B cell (primary cell): ENCODE measurements around the gene CBFB. TPM values are rescaled to one million over a fixed set of nuclear protein-coding genes. Genes with fewer than 3 reads are reported as not detected.
"Not testable (repeated sequence)": the region's sequence is repeated elsewhere in the genome, so short reads cannot be mapped to it uniquely, and the experiment has no call there.

Experiments
- ATAC-seq: fragments of 200-7000 bp; cut with Tn5 transposase; one replicate; pipeline ENCODE4 v1.10.0; 2021; ENCODE audit warnings: low read depth, mild to moderate bottlenecking, moderate number of reproducible peaks, moderate library complexity
- CTCF ChIA-PET: fragments of 350-600 bp; sonication (Branson Sonifier 250); formaldehyde crosslinking; loops from one replicate; lab custom pipeline; 2021; ENCODE audit warnings: antibody characterized with exemption, inconsistent platforms; lab: Charles Lee
- POLR2A ChIA-PET: fragments of 350-600 bp; sonication (Branson Sonifier 250); formaldehyde crosslinking; loops from one replicate; lab custom pipeline; 2021; ENCODE audit warnings: antibody characterized with exemption; lab: Charles Lee
- DNase-seq: peaks from one replicate; pipeline ENCODE4 v3.0.0; 2013
- H2AFZ ChIP-seq: 2 replicates; pipeline ENCODE4 v1.6.1; 2012; ENCODE audit warnings: mild to moderate bottlenecking, low read depth, low read length; ENCODE audit not compliant: insufficient read depth, poor library complexity, severe bottlenecking
- H3K27ac ChIP-seq, 2 donors: 1 replicate in 1 of 2; 2 replicates in 1 of 2; pipeline ENCODE4 v1.5.1; 2012 to 2013; ENCODE audit warnings: low read length in 2 of 2, mild to moderate bottlenecking in 2 of 2, moderate library complexity in 1 of 2
- H3K27me3 ChIP-seq, 4 experiments: fragments of 200-600 bp in 1 of 4; sonication (generic) in 1 of 4; replicated peaks in 1 of 4; 1 replicate in 2 of 4; 2 replicates in 2 of 4; pipeline versions ENCODE4 v1.6.1 to v1.7.0; 2013 to 2016; ENCODE audit warnings: low read length in 3 of 4, mild to moderate bottlenecking in 2 of 4, mixed read lengths in 1 of 4, moderate library complexity in 1 of 4; ENCODE audit not compliant: insufficient read depth in 4 of 4, control insufficient read depth in 3 of 4; ENCODE audit errors: control extremely low read depth in 1 of 4
- H3K36me3 ChIP-seq, 2 experiments: replicated peaks in 1 of 2; 1 replicate in 1 of 2; 2 replicates in 1 of 2; pipeline versions ENCODE4 v1.6.1 to v1.7.1; 2013; ENCODE audit warnings: low read length in 1 of 2; ENCODE audit not compliant: insufficient read depth in 2 of 2, control insufficient read depth in 1 of 2; ENCODE audit errors: control extremely low read depth in 1 of 2, extremely low read depth in 1 of 2
- H3K4me1 ChIP-seq, 2 donors: fragments of 200-600 bp in 1 of 2; sonication (generic) in 1 of 2; 1 replicate in 1 of 2; 2 replicates in 1 of 2; pipeline versions ENCODE4 v1.5.1 to v1.6.1; 2013 to 2017; ENCODE audit warnings: low read length in 2 of 2; ENCODE audit not compliant: control insufficient read depth in 2 of 2, insufficient read depth in 2 of 2
- H3K4me2 ChIP-seq: replicated peaks from 2 replicates; pipeline ENCODE3; 2012; ENCODE audit warnings: mild to moderate bottlenecking, low read depth, low read length; ENCODE audit not compliant: poor library complexity, severe bottlenecking
- H3K4me3 ChIP-seq, 5 experiments: fragments of 200-600 bp in 1 of 5; sonication (generic) in 1 of 5; 1 replicate in 3 of 5; 2 replicates in 2 of 5; pipeline versions ENCODE4 v1.5.1 to v1.7.0; 2011 to 2016; ENCODE audit warnings: low read length in 4 of 5, mild to moderate bottlenecking in 4 of 5, low read depth in 2 of 5, control low read depth in 1 of 5, moderate library complexity in 1 of 5; ENCODE audit not compliant: insufficient read depth in 1 of 5; ENCODE audit errors: control extremely low read depth in 1 of 5, extremely low read depth in 1 of 5
- H3K79me2 ChIP-seq: fragments of 200-600 bp; sonication (generic); one replicate; pipeline ENCODE4 v1.6.0; 2016; ENCODE audit warnings: low read length; ENCODE audit not compliant: control insufficient read depth, insufficient read depth
- H3K9ac ChIP-seq: fragments of 200-600 bp; sonication (generic); 2 replicates; pipeline ENCODE4 v1.6.1; 2017; ENCODE audit warnings: mild to moderate bottlenecking, low read length, moderate library complexity
- H3K9me3 ChIP-seq, 3 donors: one replicate each; pipeline versions ENCODE4 v1.6.1 to v1.7.1; 2013; ENCODE audit warnings: low read length in 2 of 3; ENCODE audit not compliant: control insufficient read depth in 2 of 3, insufficient read depth in 1 of 3; ENCODE audit errors: control extremely low read depth in 1 of 3
- H4K20me1 ChIP-seq: 2 replicates; pipeline ENCODE4 v1.6.0; 2012; ENCODE audit warnings: mild to moderate bottlenecking, low read length; ENCODE audit not compliant: insufficient read depth, control insufficient read depth, poor library complexity, severe bottlenecking
- H3K27ac Mint-ChIP-seq: one replicate; pipeline ENCODE4 v1.8.0; 2021; ENCODE audit warnings: mixed read lengths
- H3K27me3 Mint-ChIP-seq: one replicate; pipeline ENCODE4 v1.8.0; 2021; ENCODE audit warnings: mixed read lengths
- H3K4me1 Mint-ChIP-seq: one replicate; pipeline ENCODE4 v1.8.0; 2021; ENCODE audit warnings: mixed read lengths
- H3K4me3 Mint-ChIP-seq: one replicate; pipeline ENCODE4 v1.8.0; 2021; ENCODE audit warnings: mixed read lengths
- H3K9me3 Mint-ChIP-seq: one replicate; pipeline ENCODE4 v1.8.0; 2022; ENCODE audit warnings: mixed read lengths; ENCODE audit not compliant: insufficient read depth
- CTCF ChIP-seq: fragments of 200-600 bp; IDR thresholded peaks from one replicate; pipeline ENCODE4 v1.8.0; 2022; ENCODE audit warnings: antibody characterized with exemption, mild to moderate bottlenecking
- EZH2 ChIP-seq: IDR thresholded peaks from 2 replicates; pipeline ENCODE4 v1.6.1; 2012; ENCODE audit warnings: borderline replicate concordance, low read depth, mild to moderate bottlenecking, moderate library complexity, low read length; ENCODE audit not compliant: insufficient read depth, poor library complexity, severe bottlenecking
- WGBS: methylation state at CpG from one replicate; pipeline ENCODE4 v1.1.5; 2013; ENCODE audit warnings: missing lambda C conversion rate; ENCODE audit not compliant: insufficient coverage; 5-methylcytosine and 5-hydroxymethylcytosine counted together
- intact Hi-C: fragments of 100-400 bp; cut with micrococcal nuclease; formaldehyde crosslinking; loops from one replicate; pipeline ENCODE4 v1.10.0; 2022
- polyA plus RNA-seq: library from polyadenylated mRNA; depleted of rRNA; stranded (reverse); fragments of >200 nt; gene quantifications from 2 replicates; pipeline ENCODE4 v1.2.3, GENCODE V29; 2012
- total RNA-seq, 2 donors: library from RNA; stranded (reverse); fragments of 120-200 nt in 1 of 2; gene quantifications; 1 replicate in 1 of 2; 2 replicates in 1 of 2; pipeline versions ENCODE4 v1.2.3 to v1.2.4, GENCODE V29; 2013 to 2022

Gene CBFB
- total and polyA plus RNA-seq, 2 donors (not counting 1 experiment from before 2014, with no cell fraction given) = 19.5 to 89.0 TPM

GRCh38 chr16:67120025-67120424 is 91.1 kb downstream of the CBFB start:
- 97% methylated on average over 4 of the region's 5 CpGs for WGBS
- H3K4me3 ChIP-seq = no peak overlapping the region
- intact Hi-C loops = no loop called here
- no peaks in the 10 kb centered on the region for H3K9me3 Mint-ChIP-seq
- H3K9me3 ChIP-seq = no peaks in the 10 kb centered on the region
- ATAC-seq = no peak
- H3K27me3 ChIP-seq = no peaks in the 10 kb centered on the region
- H3K9ac ChIP-seq = no peak overlapping the region
- CTCF ChIA-PET = no interaction called here
- H3K4me2 ChIP-seq = no peak overlapping the region
- H4K20me1 ChIP-seq = peaks cover 6% of the 10 kb centered on the region
- TF ChIP-seq EZH2 = no peak
- TF ChIP-seq CTCF = no peak
- H3K4me1 Mint-ChIP-seq = peaks cover 2% of the 10 kb centered on the region
- no peak overlapping the region for H3K4me3 Mint-ChIP-seq
- H2AFZ ChIP-seq = no peak overlapping the region
- POLR2A ChIA-PET = no interaction called here
- H3K4me1 ChIP-seq = no peaks in the 10 kb centered on the region
- peaks cover 36% of the 10 kb centered on the region for H3K79me2 ChIP-seq
- no peak overlapping the region for H3K27ac Mint-ChIP-seq
- peaks cover 2 to 27% of the 10 kb centered on the region in 2 experiments for H3K36me3 ChIP-seq
- DNase-seq = no peak
- H3K27ac ChIP-seq = no peak overlapping the region
- no peaks in the 10 kb centered on the region for H3K27me3 Mint-ChIP-seq

- H3K79me2 ChIP-seq = peaks cover 26% of the 10 kb centered on the region
- H3K27me3 Mint-ChIP-seq, CTCF ChIA-PET, H3K4me3 Mint-ChIP-seq, H3K9me3 ChIP-seq, ATAC-seq, H3K27ac Mint-ChIP-seq, intact Hi-C loops, POLR2A ChIA-PET, H4K20me1 ChIP-seq, DNase-seq, H3K27ac ChIP-seq, H3K4me1 Mint-ChIP-seq, H3K9ac ChIP-seq, H3K27me3 ChIP-seq, H3K9me3 Mint-ChIP-seq, H3K4me2 ChIP-seq, H3K4me3 ChIP-seq, H2AFZ ChIP-seq, H3K4me1 ChIP-seq: not testable (repeated sequence)
- H3K36me3 ChIP-seq = peaks cover 0 to 43% of the 10 kb centered on the region in 2 experiments
- WGBS = 100% methylated on average over 1 of the region's 5 CpGs
Measured at GRCh38 chr16:67122799-67123198, 93.8 kb downstream of the CBFB start.
